ENCODE data around the gene LMAN1.

LMAN1 gene

GRCh38 chr18:59305295-59305694 is 53.8 kb downstream of the LMAN1 start:
- Histone ChIP-seq H3K4me3 (no peak overlapping the region), H3K9me3 (no peaks in the 10 kb centered on the region; the same call in 1 of the 2 replicates), H3K36me3 (replicated peaks) (no peaks in the 10 kb centered on the region), H3K4me1 (no peaks in the 10 kb centered on the region; the same call in 1 of the 2 replicates), H3K27me3 (ENCODE audit: low read depth) (peaks cover 17% of the 10 kb centered on the region)
- no peak for DNase-seq (ENCODE audit: low spot score in 2 of 2)
- in situ Hi-C loops (cut with MboI; ENCODE audit: low sequenced_read_pairs) = no loop called here

- in situ Hi-C loops (cut with MboI; ENCODE audit: low sequenced_read_pairs) = no loop called here
Measured at GRCh38 chr18:59303656-59304195, 55.3 kb downstream of the LMAN1 start.

GRCh38 chr18:59303006-59303405 is 56.1 kb downstream of the LMAN1 start:
- in situ Hi-C loops (cut with MboI; ENCODE audit: low sequenced_read_pairs) = no loop called here
- Histone ChIP-seq H3K4me1 (no peaks in the 10 kb centered on the region; the same call in 1 of the 2 replicates), H3K9me3 (no peaks in the 10 kb centered on the region; the same call in 1 of the 2 replicates), H3K27me3 (ENCODE audit: low read depth) (peaks cover 17% of the 10 kb centered on the region), H3K36me3 (replicated peaks) (no peaks in the 10 kb centered on the region), H3K4me3 (no peak overlapping the region)
- no peak for DNase-seq (ENCODE audit: low spot score in 2 of 2)

More at GRCh38 chr18:59303656-59304195, 55.3 kb downstream of the LMAN1 start:
- H3K9me3 ChIP-seq = no peaks in the 10 kb centered on the region; the same call in 1 of the 2 replicates
- H3K36me3 ChIP-seq (replicated peaks) = no peaks in the 10 kb centered on the region
- no peaks in the 10 kb centered on the region; the same call in 1 of the 2 replicates for H3K4me1 ChIP-seq
- DNase-seq (ENCODE audit: low spot score in 2 of 2) = no peak
- no peak overlapping the region for H3K4me3 ChIP-seq
- H3K27me3 ChIP-seq (ENCODE audit: low read depth) = peaks cover 17% of the 10 kb centered on the region

- in situ Hi-C loops (cut with MboI; ENCODE audit: low sequenced_read_pairs) = no loop called here
- no peaks in the 10 kb centered on the region for H3K4me1 ChIP-seq
- peaks cover 17% of the 10 kb centered on the region for H3K27me3 ChIP-seq (ENCODE audit: low read depth)
- no peak for DNase-seq (ENCODE audit: low spot score in 2 of 2)
- H3K36me3 ChIP-seq (replicated peaks) = no peaks in the 10 kb centered on the region
- H3K9me3 ChIP-seq = no peaks in the 10 kb centered on the region; the same call in 1 of the 2 replicates
- H3K4me3 ChIP-seq = no peak overlapping the region
Measured at GRCh38 chr18:59301929-59302328, 57.1 kb downstream of the LMAN1 start.

GRCh38 chr18:59300676-59301285 is 58.3 kb downstream of the LMAN1 start:
- Histone ChIP-seq H3K4me1 (no peaks in the 10 kb centered on the region), H3K9me3 (no peaks in the 10 kb centered on the region; the same call in 1 of the 2 replicates), H3K4me3 (no peak overlapping the region), H3K27me3 (ENCODE audit: low read depth) (peaks cover 10% of the 10 kb centered on the region), H3K36me3 (replicated peaks) (no peaks in the 10 kb centered on the region)
- DNase-seq (ENCODE audit: low spot score in 2 of 2) = no peak
- in situ Hi-C loops (cut with MboI; ENCODE audit: low sequenced_read_pairs) = no loop called here

GRCh38 chr18:59298871-59299270 is 60.2 kb downstream of the LMAN1 start:
- no peak for DNase-seq (ENCODE audit: low spot score in 2 of 2)
- Histone ChIP-seq H3K4me1 (no peaks in the 10 kb centered on the region), H3K9me3 (no peaks in the 10 kb centered on the region; the same call in 1 of the 2 replicates), H3K4me3 (no peak overlapping the region), H3K27me3 (ENCODE audit: low read depth) (peaks cover 2% of the 10 kb centered on the region; the same call in 1 of the 2 replicates), H3K36me3 (replicated peaks) (no peaks in the 10 kb centered on the region)
- in situ Hi-C loops (cut with MboI; ENCODE audit: low sequenced_read_pairs) = no loop called here

GRCh38 chr18:59293317-59293716 is 65.7 kb downstream of the LMAN1 start:
- no peak overlapping the region for H3K4me3 ChIP-seq
- H3K4me1 ChIP-seq = no peaks in the 10 kb centered on the region
- H3K36me3 ChIP-seq (replicated peaks) = no peaks in the 10 kb centered on the region
- no peaks in the 10 kb centered on the region for H3K9me3 ChIP-seq
- H3K27me3 ChIP-seq (ENCODE audit: low read depth) = peaks cover 22% of the 10 kb centered on the region
- in situ Hi-C loops (cut with MboI; ENCODE audit: low sequenced_read_pairs) = no loop called here
- no peak for DNase-seq (ENCODE audit: low spot score in 2 of 2)

- Histone ChIP-seq H3K27me3 (ENCODE audit: low read depth) (peaks cover 42% of the 10 kb centered on the region), H3K4me3 (no peak overlapping the region), H3K36me3 (replicated peaks) (no peaks in the 10 kb centered on the region), H3K4me1 (no peaks in the 10 kb centered on the region), H3K9me3 (no peaks in the 10 kb centered on the region)
- no peak for DNase-seq (ENCODE audit: low spot score in 2 of 2)
- in situ Hi-C loops (cut with MboI; ENCODE audit: low sequenced_read_pairs) = no loop called here
Measured at GRCh38 chr18:59286341-59286740, 72.7 kb downstream of the LMAN1 start.

GRCh38 chr18:59282341-59282740 is 76.7 kb downstream of the LMAN1 start:
- in situ Hi-C loops (cut with MboI; ENCODE audit: low sequenced_read_pairs) = no loop called here
- H3K4me3 ChIP-seq = no peak overlapping the region

GRCh38 chr18:59279722-59280121 is 79.3 kb downstream of the LMAN1 start:
- H3K9me3 ChIP-seq = no peaks in the 10 kb centered on the region
- no peak overlapping the region for H3K4me3 ChIP-seq
- in situ Hi-C loops (cut with MboI; ENCODE audit: low sequenced_read_pairs) = no loop called here
- H3K36me3 ChIP-seq (replicated peaks) = no peaks in the 10 kb centered on the region
- no peaks in the 10 kb centered on the region for H3K4me1 ChIP-seq
- H3K27me3 ChIP-seq (ENCODE audit: low read depth) = peaks cover 37% of the 10 kb centered on the region
- no peak for DNase-seq (ENCODE audit: low spot score in 2 of 2)

More at GRCh38 chr18:59282341-59282740, 76.7 kb downstream of the LMAN1 start:
- Histone ChIP-seq H3K27me3 (ENCODE audit: low read depth) (peaks cover 49% of the 10 kb centered on the region), H3K9me3 (no peaks in the 10 kb centered on the region), H3K4me1 (no peaks in the 10 kb centered on the region), H3K36me3 (replicated peaks) (no peaks in the 10 kb centered on the region)
- DNase-seq (ENCODE audit: low spot score in 2 of 2) = no peak

- Histone ChIP-seq H3K36me3 (replicated peaks) (no peaks in the 10 kb centered on the region), H3K27me3 (ENCODE audit: low read depth) (peaks cover 37% of the 10 kb centered on the region), H3K9me3 (no peaks in the 10 kb centered on the region), H3K4me1 (no peaks in the 10 kb centered on the region), H3K4me3 (no peak overlapping the region)
- in situ Hi-C loops (cut with MboI; ENCODE audit: low sequenced_read_pairs) = no loop called here
- DNase-seq (ENCODE audit: low spot score in 2 of 2) = no peak
Measured at GRCh38 chr18:59279193-59279592, 79.9 kb downstream of the LMAN1 start.

- no peaks in the 10 kb centered on the region for H3K36me3 ChIP-seq (replicated peaks)
- H3K4me1 ChIP-seq = no peaks in the 10 kb centered on the region
- peaks cover 40% of the 10 kb centered on the region for H3K27me3 ChIP-seq (ENCODE audit: low read depth)
- in situ Hi-C loops (cut with MboI; ENCODE audit: low sequenced_read_pairs) = no loop called here
- H3K9me3 ChIP-seq = no peaks in the 10 kb centered on the region
- DNase-seq (ENCODE audit: low spot score in 2 of 2) = no peak
- no peak overlapping the region for H3K4me3 ChIP-seq
Measured at GRCh38 chr18:59278793-59279192, 80.3 kb downstream of the LMAN1 start.
